Endothelial cell of umbilical vein (primary cell): ENCODE results near the gene PPOX.

ENCODE experiments used
- CTCF ChIP-seq, 2 donors: IDR thresholded peaks; 1 replicate in 1 of 2; 2 replicates in 1 of 2; pipeline ENCODE4 v1.5.1; 2011; ENCODE audit warnings: low read length in 2 of 2, mild to moderate bottlenecking in 2 of 2, moderate library complexity in 2 of 2, control low read depth in 1 of 2, inconsistent platforms in 1 of 2, low read depth in 1 of 2; ENCODE audit not compliant: insufficient read depth in 1 of 2; ENCODE audit errors: extremely low read depth in 1 of 2
- EZH2 ChIP-seq: IDR thresholded peaks from 2 replicates; pipeline ENCODE4 v1.6.1; 2012; ENCODE audit warnings: borderline replicate concordance, low read depth, mild to moderate bottlenecking, moderate library complexity, low read length, inconsistent platforms; ENCODE audit not compliant: severe bottlenecking
- JUN ChIP-seq: IDR thresholded peaks from 2 replicates; pipeline ENCODE4 v1.6.1; 2011; ENCODE audit warnings: borderline replicate concordance, low read depth; ENCODE audit not compliant: insufficient read length, insufficient read depth
- POLR2A ChIP-seq: IDR thresholded peaks from 2 replicates; pipeline ENCODE4 v1.6.1; 2012; ENCODE audit warnings: low read depth, mild to moderate bottlenecking, control low read depth, low read length
- POLR2AphosphoS5 ChIP-seq: IDR thresholded peaks from 2 replicates; pipeline ENCODE4 v1.6.1; 2012; ENCODE audit warnings: low read depth, mild to moderate bottlenecking, control low read depth, low read length, moderate library complexity; ENCODE audit not compliant: insufficient read depth
- TF ChIP-seq, protein P1 (sequence below): IDR thresholded peaks from 2 replicates; pipeline ENCODE4 v1.6.1; 2011; ENCODE audit not compliant: insufficient read depth, insufficient read length

DNA sequence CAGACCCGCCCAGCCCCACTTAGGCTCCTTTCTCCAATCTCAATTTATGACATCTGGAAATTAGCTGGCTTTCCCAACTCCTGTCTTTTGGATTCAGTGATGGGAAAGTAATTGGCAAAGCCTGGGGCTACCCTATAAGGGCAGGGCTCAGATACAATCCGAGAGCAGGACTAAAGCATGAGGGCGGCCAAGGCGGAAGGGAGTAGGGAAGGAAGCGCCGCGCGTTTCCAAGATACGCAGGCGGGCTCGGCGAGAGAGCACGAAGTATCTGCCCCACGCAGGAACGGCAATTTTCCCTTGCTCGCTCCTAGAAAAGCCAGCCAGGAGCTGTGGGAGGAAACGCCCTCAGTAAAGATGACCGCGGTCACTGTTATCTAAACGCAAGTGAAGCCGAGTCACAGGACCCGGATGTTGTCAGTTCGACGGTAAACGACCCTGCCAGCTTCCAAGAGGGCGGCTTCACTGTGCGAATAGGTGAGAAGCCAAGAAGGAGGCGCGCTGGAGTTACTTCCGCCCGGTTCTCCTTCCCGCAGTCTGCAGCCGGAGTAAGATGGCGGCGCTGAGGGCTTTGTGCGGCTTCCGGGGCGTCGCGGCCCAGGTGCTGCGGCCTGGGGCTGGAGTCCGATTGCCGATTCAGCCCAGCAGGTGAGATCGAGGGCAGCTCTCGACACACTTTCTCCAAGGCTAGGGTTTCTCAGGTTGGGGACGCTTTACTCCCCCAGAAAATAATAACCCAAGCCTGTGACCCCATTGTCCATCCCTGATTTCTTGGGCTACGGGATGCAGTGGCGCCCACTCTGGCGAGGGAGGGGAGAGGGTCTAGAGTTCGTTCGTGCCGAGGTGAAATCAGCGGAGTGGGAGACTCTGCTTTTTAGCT lies 35.8 kb downstream of the PPOX start, which contains the start of gene NDUFS2:
- TF ChIP-seq CTCF (IDR thresholded peaks at IDR 0.05; ENCODE audit: extremely low read depth in 1 of 2, insufficient read depth in 1 of 2, low read depth in 1 of 2, low read length in 2 of 2) (peak in 1 of 2 donors; percentile 9), JUN (no peak), POLR2A (peak; percentile 93), EZH2 (no peak), POLR2AphosphoS5 (peak; percentile 84)
- TF ChIP-seq, protein P1, sequence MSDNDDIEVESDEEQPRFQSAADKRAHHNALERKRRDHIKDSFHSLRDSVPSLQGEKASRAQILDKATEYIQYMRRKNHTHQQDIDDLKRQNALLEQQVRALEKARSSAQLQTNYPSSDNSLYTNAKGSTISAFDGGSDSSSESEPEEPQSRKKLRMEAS = no peak
